Measurements from ENCODE around the gene ATG16L1. TPM values are rescaled to one million over a fixed set of nuclear protein-coding genes. Genes with fewer than 3 reads are reported as not detected.
A peak's percentile ranks its signal among the peaks of the same experiment; 100 is the strongest.

Gene ATG16L1
- total and polyA plus RNA-seq, 10 of the 15 experiments (the other 5 are each of a cell fraction or from before 2014, with no cell fraction given): 5.2 to 26.6 (median 15.6) TPM

GRCh38 chr2:233331536-233331935 is 80.1 kb downstream of the ATG16L1 start (continued):
- TF ChIP-seq ZNF622 (IDR thresholded peaks at IDR 0.05): no peak
- TF ChIP-seq PAX5 (IDR thresholded peaks at IDR 0.05; ENCODE audit: borderline replicate concordance, low read depth, low read length): peak; percentile 79; the same call in 1 of the 2 replicates
- peak; percentile 84 for TF ChIP-seq GABPA (IDR thresholded peaks at IDR 0.05; ENCODE audit: low read depth)
- no peak for TF ChIP-seq NBN (IDR thresholded peaks at IDR 0.05)
- TF ChIP-seq EP300 (IDR thresholded peaks at IDR 0.05; ENCODE audit: borderline replicate concordance in 1 of 2, control insufficient read depth in 1 of 2, low read depth in 2 of 2, low read length in 2 of 2): 0 out of 4 replicates have a peak, but pooled peaks of 1 of the 2 experiments have one; percentile 17
- TF ChIP-seq USF1 (IDR thresholded peaks at IDR 0.05; ENCODE audit: borderline replicate concordance, extremely low read length, insufficient read depth, low read depth, low read length): peak; percentile 15
- TF ChIP-seq POLR2AphosphoS5 (IDR thresholded peaks at IDR 0.05; ENCODE audit: low read length): no peak
- TF ChIP-seq ESRRA (IDR thresholded peaks at IDR 0.05; ENCODE audit: low read length): no peak
- peak in 1 of 2 experiments; percentile 34; a peak in 1 of 3 replicates for TF ChIP-seq EGR1 (IDR thresholded peaks at IDR 0.05; ENCODE audit: borderline replicate concordance in 1 of 2, low read depth in 2 of 2, low read length in 2 of 2)
- TF ChIP-seq ZBTB40 (IDR thresholded peaks at IDR 0.05; ENCODE audit: borderline replicate concordance): peak; percentile 62
- no peak for TF ChIP-seq CBX5 (IDR thresholded peaks at IDR 0.05; ENCODE audit: low read depth)
- TF ChIP-seq MTA2 (IDR thresholded peaks at IDR 0.05; ENCODE audit: low read depth): peak; percentile 52; the same call in 1 of the 2 replicates
- TF ChIP-seq SKIL (IDR thresholded peaks at IDR 0.05; ENCODE audit: low read depth, poor library complexity, severe bottlenecking): no peak
- TF ChIP-seq LARP7 (IDR thresholded peaks at IDR 0.05): peak; percentile 20; the same call in 1 of the 2 replicates
